K562 (cell line): ENCODE results near the gene ZNF736. TPM values are rescaled to one million over a fixed set of nuclear protein-coding genes. Genes with fewer than 3 reads are reported as not detected.

Source experiments
- ATAC-seq: fragments of 200-7000 bp; cut with Tn5 transposase; 3 replicates; pipeline ENCODE4 v1.9.1; 2020; ENCODE audit warnings: moderate library complexity
- BruUV-seq: library from RNA; stranded (reverse); fragments of 400-500 nt; replicated peaks from 2 replicates; lab custom pipeline; 2021; lab: Mats Ljungman, UMichigan
- CTCF ChIA-PET: fragments of 300-600 bp; formaldehyde crosslinking; extraction: SDS; loops from one replicate; lab custom pipeline; 2021; ENCODE audit warnings: low intra/inter-chr PET ratio; lab: Yijun Ruan, JAX
- POLR2A ChIA-PET: fragments of 300-600, 350-650 bp; sonication (Branson Sonifier 250); formaldehyde crosslinking; extraction: SDS; loops from one replicate; lab custom pipeline; 2021; ENCODE audit warnings: antibody characterized with exemption, inconsistent platforms; lab: Yijun Ruan, JAX
- DNase-seq, 4 experiments: peaks; one replicate each; pipeline versions ENCODE4 v3.0.0 to v3.0.0-alpha.2; 2011 to 2018; ENCODE audit warnings: low spot score in 3 of 4, mixed read lengths in 3 of 4; ENCODE audit errors: extremely low read depth in 1 of 4
- FAIRE-seq: peaks from 2 replicates; lab custom pipeline; 2011; peaks lifted over from hg19 to GRCh38; lab: Jason Lieb, UNC
- H2AFZ ChIP-seq: 2 replicates; pipeline ENCODE4 v1.6.0; 2011; ENCODE audit warnings: low read depth, low read length, control low read depth, inconsistent platforms
- H3K27ac ChIP-seq: fragments of 200-600 bp; 3 replicates; pipeline ENCODE4 v1.8.0; 2011; ENCODE audit warnings: low read depth, mild to moderate bottlenecking, control low read depth, inconsistent platforms, low read length, moderate library complexity, mixed read lengths; ENCODE audit errors: extremely low read depth
- H3K27me3 ChIP-seq, 2 experiments: fragments of 300-600 bp in 1 of 2; 2 replicates in 1 of 2; 3 replicates in 1 of 2; pipeline versions ENCODE4 v1.6.0 to v1.8.0; 2011; ENCODE audit warnings: inconsistent platforms in 2 of 2, low read length in 2 of 2, mild to moderate bottlenecking in 1 of 2, mixed read lengths in 1 of 2, moderate library complexity in 1 of 2; ENCODE audit not compliant: control insufficient read depth in 2 of 2, insufficient read depth in 2 of 2
- H3K36me3 ChIP-seq: fragments of 300-600 bp; 3 replicates; pipeline ENCODE4 v1.8.0; 2011; ENCODE audit warnings: mild to moderate bottlenecking, low read length, inconsistent platforms; ENCODE audit not compliant: control insufficient read depth, insufficient read depth
- H3K4me1 ChIP-seq, 2 experiments: fragments of 200-600 bp in 1 of 2; replicated peaks in 1 of 2; 2 replicates in 1 of 2; 3 replicates in 1 of 2; pipeline versions ENCODE4 v1.5.1 to v1.8.0; 2011; ENCODE audit warnings: inconsistent platforms in 2 of 2, low read length in 2 of 2, mild to moderate bottlenecking in 1 of 2, mixed read lengths in 1 of 2, moderate library complexity in 1 of 2; ENCODE audit not compliant: control insufficient read depth in 2 of 2, insufficient read depth in 2 of 2
- H3K4me2 ChIP-seq: 2 replicates; pipeline ENCODE4 v1.6.1; 2011; ENCODE audit warnings: low read length, control low read depth, inconsistent platforms, mixed read lengths; ENCODE audit not compliant: insufficient read depth
- H3K4me3 ChIP-seq: fragments of 200-600 bp; sonication (generic), shearing (Covaris generic); 2 replicates; pipeline ENCODE4 v1.5.1; 2016; ENCODE audit warnings: control low read depth, inconsistent platforms
- H3K79me2 ChIP-seq: fragments of 200-600 bp; 3 replicates; pipeline ENCODE4 v1.8.0; 2011; ENCODE audit warnings: low read length, inconsistent platforms; ENCODE audit not compliant: control insufficient read depth, insufficient read depth
- H3K9ac ChIP-seq, 2 experiments: 2 replicates each; pipeline versions ENCODE4 v1.6.0 to v1.6.1; 2011; ENCODE audit warnings: low read depth in 2 of 2, low read length in 2 of 2, control low read depth in 1 of 2, inconsistent platforms in 1 of 2, mild to moderate bottlenecking in 1 of 2, mixed read lengths in 1 of 2; ENCODE audit not compliant: insufficient read depth in 1 of 2
- H3K9me1 ChIP-seq: one replicate; pipeline ENCODE4 v1.6.0; 2011; ENCODE audit warnings: inconsistent platforms, mild to moderate bottlenecking, low read length, moderate library complexity; ENCODE audit not compliant: control insufficient read depth, insufficient read depth
- H3K9me3 ChIP-seq: replicated peaks from 2 replicates; pipeline ENCODE4 v1.5.1; 2011; ENCODE audit warnings: low read depth, low read length, inconsistent platforms; ENCODE audit not compliant: control insufficient read depth, insufficient read depth
- H4K20me1 ChIP-seq: replicated peaks from 2 replicates; pipeline ENCODE4 v1.6.1; 2011; ENCODE audit warnings: low read length, inconsistent platforms, mixed read lengths; ENCODE audit not compliant: control insufficient read depth, insufficient read depth
- CREB1 ChIP-seq, 2 experiments: sonication (generic) in 1 of 2; formaldehyde crosslinking in 1 of 2; IDR thresholded peaks; 2 replicates each; pipeline versions ENCODE4 v1.6.1 to v1.8.0; 2012 to 2022; ENCODE audit warnings: inconsistent platforms in 1 of 2, mild to moderate bottlenecking in 1 of 2, missing genetic modification reagents in 1 of 2, moderate library complexity in 1 of 2
- MCM7 ChIP-seq, 2 experiments: fragments of 450-650 bp; IDR thresholded peaks; 2 replicates each; pipeline ENCODE4 v1.6.1; 2016 to 2018
- PKNOX1 ChIP-seq: fragments of 450-650 bp; IDR thresholded peaks from 2 replicates; pipeline ENCODE4 v1.6.1; 2016
- PRDM10 ChIP-seq: fragments of 450-650 bp; IDR thresholded peaks from 2 replicates; pipeline ENCODE4 v1.6.1; 2018; ENCODE audit not compliant: partially characterized antibody
- ZBTB2 ChIP-seq: fragments of 450-650 bp; IDR thresholded peaks from 2 replicates; pipeline ENCODE4 v1.6.1; 2016; ENCODE audit warnings: antibody characterized with exemption
- ZFX ChIP-seq: sonication (generic); formaldehyde crosslinking; IDR thresholded peaks from 2 replicates; pipeline ENCODE4 v1.8.0; 2022; ENCODE audit warnings: mild to moderate bottlenecking, missing genetic modification reagents, moderate library complexity
- ZNF407 ChIP-seq: fragments of 450-650 bp; IDR thresholded peaks from 2 replicates; pipeline ENCODE4 v1.6.1; 2016; ENCODE audit warnings: low read depth
- WGBS: fragments of 100-300 bp; shearing (Covaris generic); methylation state at CpG from one replicate; pipeline ENCODE4 v1.1.6; 2016; ENCODE audit warnings: low coverage, mixed read lengths; ENCODE audit not compliant: insufficient coverage; ENCODE audit errors: missing lambda C conversion rate; 5-methylcytosine and 5-hydroxymethylcytosine counted together
- in situ Hi-C: fragments of 300-500 bp; cut with MboI; formaldehyde crosslinking; loops from 4 replicates; pipeline ENCODE4 v1.15.0; 2018; ENCODE audit warnings: inconsistent platforms, mixed read lengths
- intact Hi-C: fragments of 100-400 bp; cut with micrococcal nuclease; formaldehyde crosslinking; loops from 2 replicates; pipeline ENCODE4 v1.14.2; 2022
- polyA plus RNA-seq, 8 experiments: library from polyadenylated mRNA; depleted of rRNA in 4 of 8; stranded (reverse) in 5 of 8; unstranded in 3 of 8; fragments of >200 nt; fragmentation: Nextera tagmentation in 2 of 8; fragmentation: Illumina TruSeq in 1 of 8; extraction: Ambion mirVana in 2 of 8; extraction: Trizol in 1 of 8; gene quantifications; 2 replicates each; pipeline versions ENCODE4 v1.2.1 to v1.2.3, GENCODE V29; 2011 to 2014; ENCODE audit warnings: inconsistent platforms in 1 of 8, missing spikeins in 1 of 8
- total RNA-seq, 7 experiments: library from RNA; depleted of rRNA in 6 of 7; stranded (reverse); fragments of >200 nt in 6 of 7; fragmentation: Illumina TruSeq in 2 of 7; extraction: Trizol in 2 of 7; gene quantifications; 2 replicates each; pipeline versions ENCODE4 v1.2.1 to v1.2.3, GENCODE V29; 2011 to 2021; ENCODE audit warnings: low replicate concordance in 1 of 7

Gene ZNF736
- total and polyA plus RNA-seq, 9 of the 15 experiments (the other 6 are each of a cell fraction or from before 2014, with no cell fraction given) = 2.7 to 15.6 (median 7.6) TPM

- Histone ChIP-seq H2AFZ (peak overlapping the region; percentile 78), H3K36me3 (no peaks in the 10 kb centered on the region), H3K27ac (peak overlapping the region; percentile 54; the same call in 2 of the 3 replicates), H4K20me1 (no peaks in the 10 kb centered on the region), H3K79me2 (no peaks in the 10 kb centered on the region), H3K4me3 (peak overlapping the region; percentile 37), H3K4me2 (peak overlapping the region; percentile 76), H3K9me3 (no peaks in the 10 kb centered on the region), H3K9ac (peak overlapping the region in 1 of 2 experiments; percentile 91; a peak in 3 of 4 replicates), H3K4me1 (peaks cover 0 to 3% of the 10 kb centered on the region in 2 experiments; a peak in 3 of 5 replicates), H3K27me3 (no peaks in the 10 kb centered on the region), H3K9me1 (no peaks in the 10 kb centered on the region)
- intact Hi-C loops = loop anchor here (5.0 to 10.0 kb wide), 2 partner anchors 319 to 463 kb away; no protein-coding TSS in a partner anchor
- ATAC-seq = peak; percentile 9
- TF ChIP-seq ZNF407 = no peak
- TF ChIP-seq ZBTB2 = no peak
- peak; percentile 37; the same call in 1 of the 2 replicates for TF ChIP-seq ZFX
- no peak for TF ChIP-seq CREB1 (IDR thresholded peaks at IDR 0.05)
- no peak for TF ChIP-seq CREB1 (CRISPR knock-in tag; IDR thresholded peaks at IDR 0.05)
- TF ChIP-seq PRDM10 = no peak
- TF ChIP-seq PKNOX1 = no peak
- TF ChIP-seq MCM7 (IDR thresholded peaks at IDR 0.05) = no peak
- in situ Hi-C loops = no loop called here
- ChIA-PET CTCF (no interaction called here), POLR2A (interaction anchor here (0.5 kb wide), 1 partner anchor 160 kb away, joined by 3 read pairs; no protein-coding TSS in a partner anchor)
- no peak for FAIRE-seq
- WGBS = 6% methylated on average over 7 of the region's 7 CpGs
- DNase-seq = no peak
- BruUV-seq = no TSS peak
Measured at GRCh38 chr7:64308016-64308270, 5.8 kb upstream of the ZNF736 start.
